GM12874 (cell line): Measurements from ENCODE around the gene PNPLA8.

Experiments used
- TF ChIP-seq, protein P1 (sequence below): IDR thresholded peaks from 2 replicates; pipeline ENCODE4 v1.5.1; 2011; ENCODE audit warnings: low read depth, mild to moderate bottlenecking, control low read depth, low read length, moderate library complexity; ENCODE audit not compliant: insufficient read depth

The PNPLA8 gene

DNA sequence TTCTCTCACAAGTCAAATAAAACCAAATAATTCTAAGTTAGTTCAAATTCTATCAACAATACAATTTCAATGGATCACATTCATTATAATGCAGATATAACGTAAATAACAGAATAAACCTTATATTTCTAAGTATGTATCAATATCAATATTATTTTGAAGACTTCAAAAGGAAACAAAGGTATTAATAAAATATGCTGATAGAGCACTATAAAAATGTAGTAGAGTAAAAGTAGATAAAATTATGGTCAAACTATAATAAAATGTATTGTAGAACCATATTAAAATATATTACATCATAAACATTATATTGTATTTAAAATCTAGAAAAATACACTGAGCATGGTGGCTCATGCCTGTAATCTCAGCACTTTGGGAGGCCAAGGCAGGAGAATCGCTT is 46.2 kb downstream of the PNPLA8 start:
- TF ChIP-seq, protein P1, sequence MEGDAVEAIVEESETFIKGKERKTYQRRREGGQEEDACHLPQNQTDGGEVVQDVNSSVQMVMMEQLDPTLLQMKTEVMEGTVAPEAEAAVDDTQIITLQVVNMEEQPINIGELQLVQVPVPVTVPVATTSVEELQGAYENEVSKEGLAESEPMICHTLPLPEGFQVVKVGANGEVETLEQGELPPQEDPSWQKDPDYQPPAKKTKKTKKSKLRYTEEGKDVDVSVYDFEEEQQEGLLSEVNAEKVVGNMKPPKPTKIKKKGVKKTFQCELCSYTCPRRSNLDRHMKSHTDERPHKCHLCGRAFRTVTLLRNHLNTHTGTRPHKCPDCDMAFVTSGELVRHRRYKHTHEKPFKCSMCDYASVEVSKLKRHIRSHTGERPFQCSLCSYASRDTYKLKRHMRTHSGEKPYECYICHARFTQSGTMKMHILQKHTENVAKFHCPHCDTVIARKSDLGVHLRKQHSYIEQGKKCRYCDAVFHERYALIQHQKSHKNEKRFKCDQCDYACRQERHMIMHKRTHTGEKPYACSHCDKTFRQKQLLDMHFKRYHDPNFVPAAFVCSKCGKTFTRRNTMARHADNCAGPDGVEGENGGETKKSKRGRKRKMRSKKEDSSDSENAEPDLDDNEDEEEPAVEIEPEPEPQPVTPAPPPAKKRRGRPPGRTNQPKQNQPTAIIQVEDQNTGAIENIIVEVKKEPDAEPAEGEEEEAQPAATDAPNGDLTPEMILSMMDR: no peak

DNA sequence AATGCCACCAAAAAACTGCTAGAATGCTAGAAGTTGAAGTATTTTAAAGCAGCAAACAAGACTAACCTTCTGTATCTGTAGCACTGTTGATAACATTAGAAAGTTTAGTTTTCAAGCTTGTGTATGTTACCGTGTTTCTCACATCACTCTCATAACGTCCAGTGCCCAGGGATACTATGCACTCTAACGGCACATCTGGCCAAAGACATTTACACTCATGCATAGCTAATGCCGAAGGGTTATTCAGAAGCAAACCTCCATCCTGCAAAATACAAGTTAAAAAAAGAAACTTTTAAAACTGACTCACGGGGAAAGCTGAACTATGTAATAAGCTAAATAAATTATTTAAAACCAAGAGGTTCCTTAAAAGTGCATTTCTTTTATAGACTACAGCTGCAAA is 46.8 kb downstream of the PNPLA8 start:
- TF ChIP-seq, protein P1: no peak

DNA sequence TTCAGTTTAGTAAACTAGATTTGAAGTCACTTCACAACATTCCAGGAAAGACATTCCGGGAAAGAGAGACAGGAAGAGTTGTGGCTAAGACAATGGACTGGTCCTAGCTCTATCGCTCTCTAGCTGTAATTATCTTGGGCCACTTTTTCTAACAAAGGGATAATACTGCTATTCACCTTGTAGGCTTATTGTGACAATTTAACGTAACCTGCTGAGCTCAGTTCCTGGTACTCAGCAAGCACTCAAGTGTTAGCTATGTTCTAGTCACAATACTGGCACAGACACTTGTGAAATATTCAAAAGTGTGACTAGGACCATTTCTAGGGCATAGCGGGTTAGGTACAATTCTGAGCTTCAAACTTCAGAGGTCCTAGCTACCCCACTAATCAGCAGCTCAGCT is 57.7 kb downstream of the PNPLA8 start:
- TF ChIP-seq, protein P1: no peak

DNA sequence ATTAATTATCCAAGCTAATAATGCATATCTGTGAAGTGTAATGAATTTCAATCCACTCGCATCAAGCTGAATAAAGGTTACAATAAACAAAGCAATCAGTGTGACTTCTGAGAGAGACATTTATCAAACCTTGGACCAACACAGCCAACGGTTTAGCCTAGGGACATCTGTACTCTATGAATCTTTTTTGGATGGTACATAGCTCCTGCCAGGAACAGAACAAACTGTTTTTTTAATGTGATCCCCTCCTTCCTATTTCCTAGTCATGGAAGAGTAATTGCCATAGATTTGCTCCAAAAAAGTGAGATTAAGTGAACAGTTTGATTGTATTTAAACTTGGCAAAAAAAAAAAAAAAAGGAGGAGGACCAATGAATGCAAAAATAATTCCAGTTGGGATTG is 58.5 kb downstream of the PNPLA8 start:
- TF ChIP-seq, protein P1: no peak

DNA sequence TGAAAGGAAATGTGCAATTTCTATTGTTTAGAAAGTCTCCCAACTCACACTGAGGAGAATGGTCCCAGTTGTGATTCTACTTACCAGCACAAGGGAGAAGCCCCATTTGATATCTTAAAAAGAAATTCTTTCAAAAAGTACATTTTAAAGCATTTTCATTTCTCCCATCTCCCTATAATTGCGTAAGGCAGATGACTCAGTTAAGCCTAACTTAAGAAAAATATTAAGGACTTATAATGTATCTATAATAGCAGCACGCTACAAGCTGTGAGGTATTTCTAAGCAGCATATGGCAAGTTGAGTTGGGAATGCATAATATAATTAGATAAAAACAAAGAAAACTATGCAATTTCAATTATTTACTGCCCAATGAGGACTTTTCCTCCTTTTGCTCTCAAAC is 61.2 kb downstream of the PNPLA8 start:
- TF ChIP-seq, protein P1: no peak

DNA sequence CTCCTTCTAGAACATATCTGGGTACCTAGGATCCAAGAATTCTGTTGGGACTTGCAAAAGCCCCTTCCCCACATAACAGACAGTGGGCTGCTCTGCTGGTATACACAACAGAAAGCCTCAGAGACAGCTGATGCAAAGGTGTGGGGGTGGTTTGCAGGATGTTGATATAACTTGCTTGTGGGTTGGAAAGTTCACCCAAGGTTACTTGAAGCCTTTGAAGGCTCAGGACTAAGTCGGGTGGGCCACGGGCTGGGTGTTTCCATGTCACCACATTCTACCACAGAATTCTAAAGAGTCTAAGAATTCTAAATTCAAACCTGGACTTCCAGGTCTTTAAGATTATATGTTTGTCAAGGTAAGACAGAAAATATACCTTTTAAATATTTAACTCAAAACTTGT is 62.3 kb downstream of the PNPLA8 start:
- TF ChIP-seq, protein P1: no peak

DNA sequence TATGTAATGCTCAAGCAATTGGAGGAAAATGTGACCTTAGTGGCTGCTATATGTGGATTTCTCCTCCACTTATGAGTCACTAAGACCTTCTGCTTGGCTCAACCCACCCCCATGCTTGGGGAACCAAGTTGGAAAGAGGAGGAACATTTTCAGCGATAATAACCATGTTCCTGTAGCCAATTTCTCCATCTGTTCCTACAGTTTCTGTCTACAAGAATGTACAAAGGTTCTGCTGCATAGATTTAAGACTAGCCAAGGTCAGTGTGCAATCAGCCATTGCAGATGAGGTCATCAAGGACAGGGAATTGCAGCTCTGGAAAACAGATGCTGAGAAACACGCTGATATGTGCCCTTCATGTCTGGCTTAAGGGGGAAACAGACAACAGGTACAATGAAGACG is 64.1 kb downstream of the PNPLA8 start:
- TF ChIP-seq, protein P1: no peak

DNA sequence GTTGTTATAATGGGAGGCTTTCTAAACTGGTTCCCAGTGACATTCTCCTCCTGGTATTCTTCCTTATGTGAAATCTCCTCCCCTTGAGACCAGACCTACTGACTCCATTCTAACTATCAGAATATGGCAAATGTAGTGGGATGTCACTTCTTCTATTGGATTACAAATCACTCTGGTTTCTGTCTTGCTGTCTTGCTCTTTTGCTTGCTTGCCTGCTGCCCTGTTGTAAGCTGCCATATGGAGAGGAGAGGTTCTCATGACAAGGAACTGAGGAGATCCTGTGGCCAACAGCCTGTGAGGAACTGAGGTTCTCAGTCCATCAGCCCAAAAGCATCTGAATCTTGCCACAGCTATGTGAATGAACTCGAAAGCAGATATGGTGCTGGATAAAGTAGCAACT is 65.0 kb downstream of the PNPLA8 start:
- TF ChIP-seq, protein P1: no peak
